ENCODE data around the gene KBTBD2.

DNA sequence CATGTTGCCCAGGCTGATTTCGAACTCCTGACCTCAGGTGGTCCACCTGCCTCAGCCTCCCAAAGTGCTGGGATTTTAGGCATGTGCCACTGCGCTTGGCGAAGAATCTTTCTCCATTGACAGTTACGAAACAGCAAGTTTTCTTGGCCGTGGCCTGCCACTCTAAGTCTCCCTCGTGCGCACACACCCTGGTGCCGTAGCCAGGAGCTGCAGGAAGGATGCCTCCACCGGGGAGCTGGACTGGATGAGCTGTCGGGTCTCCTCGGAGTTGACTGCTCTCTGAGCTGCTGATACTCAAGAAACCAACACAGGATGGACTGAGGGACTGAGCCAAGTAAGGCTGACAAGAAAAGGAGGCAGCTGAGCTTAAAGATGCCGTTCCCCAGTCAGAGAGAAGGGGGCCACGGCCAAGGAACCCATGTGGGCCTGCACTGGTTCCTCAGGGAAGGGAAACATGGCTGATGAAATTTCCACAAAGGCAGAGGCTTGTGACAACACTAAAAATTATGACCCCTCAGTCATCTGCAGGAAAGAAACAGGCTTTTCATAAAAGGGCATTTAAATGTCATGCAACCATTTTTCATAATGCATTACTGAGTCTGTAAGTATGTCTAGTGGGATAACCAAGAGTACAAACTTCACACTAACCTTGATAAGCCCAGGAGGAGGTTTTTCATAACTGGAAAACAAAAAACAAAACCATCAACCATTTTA is 38.0 kb upstream of the KBTBD2 start:
- TF ChIP-seq, protein P1, sequence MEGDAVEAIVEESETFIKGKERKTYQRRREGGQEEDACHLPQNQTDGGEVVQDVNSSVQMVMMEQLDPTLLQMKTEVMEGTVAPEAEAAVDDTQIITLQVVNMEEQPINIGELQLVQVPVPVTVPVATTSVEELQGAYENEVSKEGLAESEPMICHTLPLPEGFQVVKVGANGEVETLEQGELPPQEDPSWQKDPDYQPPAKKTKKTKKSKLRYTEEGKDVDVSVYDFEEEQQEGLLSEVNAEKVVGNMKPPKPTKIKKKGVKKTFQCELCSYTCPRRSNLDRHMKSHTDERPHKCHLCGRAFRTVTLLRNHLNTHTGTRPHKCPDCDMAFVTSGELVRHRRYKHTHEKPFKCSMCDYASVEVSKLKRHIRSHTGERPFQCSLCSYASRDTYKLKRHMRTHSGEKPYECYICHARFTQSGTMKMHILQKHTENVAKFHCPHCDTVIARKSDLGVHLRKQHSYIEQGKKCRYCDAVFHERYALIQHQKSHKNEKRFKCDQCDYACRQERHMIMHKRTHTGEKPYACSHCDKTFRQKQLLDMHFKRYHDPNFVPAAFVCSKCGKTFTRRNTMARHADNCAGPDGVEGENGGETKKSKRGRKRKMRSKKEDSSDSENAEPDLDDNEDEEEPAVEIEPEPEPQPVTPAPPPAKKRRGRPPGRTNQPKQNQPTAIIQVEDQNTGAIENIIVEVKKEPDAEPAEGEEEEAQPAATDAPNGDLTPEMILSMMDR (IDR thresholded peaks at IDR 0.05) = no peak
- TF ChIP-seq EZH2 (IDR thresholded peaks at IDR 0.05; ENCODE audit: borderline replicate concordance, insufficient read depth, low read depth, low read length, poor library complexity, severe bottlenecking) = no peak

Data from B cell (primary cell).